BE2C (cell line): ENCODE measurements around the gene PRKAR1B.

Source experiments
- DNase-seq: peaks from one replicate; pipeline ENCODE4 v3.0.0-alpha.2; 2020
- H3K27me3 ChIP-seq: fragments of 250-450 bp; sonication (Bioruptor Pico); 2 replicates; pipeline ENCODE4 v1.5.1; 2020; ENCODE audit warnings: mild to moderate bottlenecking
- H3K36me3 ChIP-seq: fragments of 250-450 bp; sonication (Bioruptor Pico); 2 replicates; pipeline ENCODE4 v1.5.1; 2020; ENCODE audit warnings: mild to moderate bottlenecking
- H3K4me1 ChIP-seq: fragments of 250-450 bp; sonication (Bioruptor Pico); 2 replicates; pipeline ENCODE4 v1.5.1; 2020
- H3K4me3 ChIP-seq: 2 replicates; pipeline ENCODE4 v1.5.1; 2011; ENCODE audit warnings: low read depth, low read length
- H3K9me3 ChIP-seq: fragments of 250-450 bp; sonication (Bioruptor Pico); 2 replicates; pipeline ENCODE4 v1.5.1; 2020
- CTCF ChIP-seq: IDR thresholded peaks from 2 replicates; pipeline ENCODE4 v1.5.1; 2012; ENCODE audit warnings: mild to moderate bottlenecking, low read depth, low read length

Gene PRKAR1B

GRCh38 chr7:518630-519483 lies 208.2 kb downstream of the PRKAR1B start:
- no peaks in the 10 kb centered on the region for H3K36me3 ChIP-seq
- no peak for DNase-seq
- TF ChIP-seq CTCF, result no peak
- H3K4me3 ChIP-seq, result no peak overlapping the region
- H3K27me3 ChIP-seq, result peaks cover 89% of the 10 kb centered on the region
- no peaks in the 10 kb centered on the region for H3K4me1 ChIP-seq
- no peaks in the 10 kb centered on the region for H3K9me3 ChIP-seq

- no peak for DNase-seq
- no peak for TF ChIP-seq CTCF
- Histone ChIP-seq H3K9me3 (no peaks in the 10 kb centered on the region), H3K4me1 (no peaks in the 10 kb centered on the region), H3K36me3 (no peaks in the 10 kb centered on the region), H3K4me3 (no peak overlapping the region), H3K27me3 (peaks cover 89% of the 10 kb centered on the region)
Observed at GRCh38 chr7:517774-518629, 209.1 kb downstream of the PRKAR1B start.

- H3K36me3 ChIP-seq, result no peaks in the 10 kb centered on the region
- H3K4me3 ChIP-seq, result no peak overlapping the region
- DNase-seq, result no peak
- H3K4me1 ChIP-seq, result no peaks in the 10 kb centered on the region
- peaks cover 89% of the 10 kb centered on the region for H3K27me3 ChIP-seq
- TF ChIP-seq CTCF, result no peak
- no peaks in the 10 kb centered on the region for H3K9me3 ChIP-seq
Observed at GRCh38 chr7:516606-517456, 210.2 kb downstream of the PRKAR1B start.

- DNase-seq, result no peak
- no peak overlapping the region for H3K4me3 ChIP-seq
- no peaks in the 10 kb centered on the region for H3K4me1 ChIP-seq
- peaks cover 87% of the 10 kb centered on the region for H3K27me3 ChIP-seq
- H3K36me3 ChIP-seq, result no peaks in the 10 kb centered on the region
- no peak for TF ChIP-seq CTCF
- H3K9me3 ChIP-seq, result no peaks in the 10 kb centered on the region
Observed at GRCh38 chr7:516216-516605, 210.9 kb downstream of the PRKAR1B start.

GRCh38 chr7:515628-516027 lies 211.5 kb downstream of the PRKAR1B start:
- TF ChIP-seq CTCF, result no peak
- H3K36me3 ChIP-seq, result no peaks in the 10 kb centered on the region
- no peaks in the 10 kb centered on the region for H3K9me3 ChIP-seq
- H3K27me3 ChIP-seq, result peaks cover 81% of the 10 kb centered on the region
- DNase-seq, result no peak
- no peak overlapping the region for H3K4me3 ChIP-seq
- no peaks in the 10 kb centered on the region for H3K4me1 ChIP-seq
